ENCODE results near the gene AFAP1L2.

Gene AFAP1L2

DNA sequence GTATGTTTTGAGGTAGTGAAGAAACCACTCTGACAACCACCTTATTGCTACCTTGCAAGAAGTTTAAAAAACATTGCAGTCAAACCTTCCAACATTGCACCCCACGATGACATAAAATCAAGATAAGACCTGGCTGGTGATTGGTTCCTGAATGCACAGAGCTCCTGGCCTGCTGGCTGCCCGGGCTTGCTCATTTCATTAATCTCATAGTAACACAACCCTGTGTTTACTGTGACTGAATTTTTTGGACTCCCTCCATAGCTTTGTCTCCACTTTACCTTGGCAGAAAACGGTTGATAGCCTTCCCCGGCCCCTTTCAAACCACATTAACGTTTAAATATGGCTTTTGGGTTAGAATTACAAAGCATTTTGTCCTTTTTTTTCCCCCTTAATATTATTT, 137.8 kb downstream of the AFAP1L2 start:
- DNase-seq (ENCODE audit: low read depth), result no peak

GRCh38 chr10:114265392-114266053, 138.8 kb downstream of the AFAP1L2 start:
- DNase-seq (ENCODE audit: low read depth), result no peak

- DNase-seq (ENCODE audit: low read depth), result no peak
Observed at GRCh38 chr10:114262496-114262895, 141.8 kb downstream of the AFAP1L2 start.

DNA sequence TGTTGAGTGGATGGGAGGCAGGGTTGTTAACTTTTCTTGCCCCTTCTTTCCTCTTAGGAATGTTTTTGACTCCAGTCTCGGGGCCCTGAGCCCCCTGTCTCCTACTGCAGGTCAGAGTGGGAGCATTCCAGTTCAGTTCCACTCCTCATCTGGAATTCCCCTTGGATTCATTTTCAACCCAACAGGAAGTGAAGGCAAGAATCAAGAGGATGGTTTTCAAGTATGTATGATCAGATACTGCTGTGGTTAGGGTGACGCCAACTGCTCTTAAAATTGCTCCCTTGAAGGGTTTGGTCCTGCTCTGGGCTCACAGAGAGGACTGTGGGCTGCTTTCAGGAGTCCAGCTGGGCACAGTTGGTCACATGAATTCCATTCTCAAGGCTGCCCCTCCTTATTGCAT, 143.2 kb downstream of the AFAP1L2 start:
- no peak for DNase-seq (ENCODE audit: low read depth)

DNA sequence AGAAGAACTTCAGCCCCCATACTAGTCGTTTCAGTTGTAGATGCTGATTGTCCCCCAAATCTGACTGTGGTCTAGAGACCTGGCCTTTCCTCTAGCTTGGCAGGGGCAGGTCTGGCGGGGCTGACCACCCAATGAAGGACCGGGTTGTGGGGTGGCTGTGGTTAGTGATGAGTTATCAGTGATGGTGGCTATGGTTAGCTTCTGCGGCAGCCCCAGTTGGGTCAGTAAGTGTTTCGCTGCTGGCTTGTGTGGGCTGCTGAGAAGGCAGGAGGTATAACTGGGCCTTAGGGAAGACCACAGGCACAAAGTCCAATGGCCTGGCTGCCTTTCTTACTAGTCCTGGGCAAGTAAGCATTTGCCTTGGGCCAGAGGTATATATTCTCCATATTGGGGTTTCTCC, 143.9 kb downstream of the AFAP1L2 start:
- no peak for DNase-seq (ENCODE audit: low read depth)

- no peak for DNase-seq (ENCODE audit: low read depth)
Observed at GRCh38 chr10:114259824-114260223, 144.5 kb downstream of the AFAP1L2 start.

DNA sequence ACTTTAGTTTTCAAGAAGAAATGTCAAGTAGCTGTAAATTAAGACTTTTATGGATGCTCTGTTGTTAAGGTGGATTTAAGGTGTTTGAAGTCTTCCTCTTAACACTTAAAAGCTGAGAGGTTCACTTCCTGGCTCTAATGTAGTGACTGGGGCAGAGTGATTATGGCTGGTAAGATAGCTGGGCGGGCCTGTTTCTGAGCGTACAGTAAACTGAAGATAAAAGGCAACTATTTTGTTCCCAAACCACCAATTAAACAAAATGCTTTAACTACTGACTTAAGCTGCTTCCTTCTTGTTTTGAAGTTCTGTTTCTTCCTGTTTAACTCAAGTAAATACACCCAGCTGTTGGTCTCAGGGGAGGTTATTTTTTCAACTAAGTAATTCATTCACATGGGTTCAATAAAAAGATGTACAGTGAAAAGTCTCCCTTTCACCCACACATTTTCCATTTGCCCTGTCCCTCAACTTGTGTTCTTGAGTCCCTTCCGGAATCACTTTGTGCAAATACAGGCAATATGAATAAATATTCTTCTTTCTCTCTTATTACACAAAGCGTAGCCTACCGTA, 145.9 kb downstream of the AFAP1L2 start:
- DNase-seq (ENCODE audit: low read depth), result no peak

- DNase-seq (ENCODE audit: low read depth), result no peak
Observed at GRCh38 chr10:114257498-114257897, 146.8 kb downstream of the AFAP1L2 start.

DNA sequence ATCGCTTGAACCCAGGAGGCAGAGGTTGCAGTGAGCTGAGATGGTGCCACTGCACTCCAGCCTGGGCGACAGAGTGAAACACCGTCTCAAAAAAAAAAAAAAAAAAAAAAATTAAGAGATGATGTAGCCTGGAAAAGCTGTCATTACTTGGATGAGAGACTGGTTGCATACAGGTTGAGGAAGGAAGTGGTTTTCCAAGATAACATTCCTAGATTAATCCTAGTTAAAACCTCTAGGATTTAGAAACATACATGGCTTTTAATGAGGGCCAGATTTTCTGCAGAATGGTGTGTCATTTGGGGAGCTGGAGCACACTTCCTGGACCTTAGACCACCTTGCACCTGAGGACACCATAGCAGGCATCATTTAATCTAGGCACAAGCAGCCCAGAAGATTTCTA, 147.5 kb downstream of the AFAP1L2 start:
- no peak for DNase-seq (ENCODE audit: low read depth)

DNA sequence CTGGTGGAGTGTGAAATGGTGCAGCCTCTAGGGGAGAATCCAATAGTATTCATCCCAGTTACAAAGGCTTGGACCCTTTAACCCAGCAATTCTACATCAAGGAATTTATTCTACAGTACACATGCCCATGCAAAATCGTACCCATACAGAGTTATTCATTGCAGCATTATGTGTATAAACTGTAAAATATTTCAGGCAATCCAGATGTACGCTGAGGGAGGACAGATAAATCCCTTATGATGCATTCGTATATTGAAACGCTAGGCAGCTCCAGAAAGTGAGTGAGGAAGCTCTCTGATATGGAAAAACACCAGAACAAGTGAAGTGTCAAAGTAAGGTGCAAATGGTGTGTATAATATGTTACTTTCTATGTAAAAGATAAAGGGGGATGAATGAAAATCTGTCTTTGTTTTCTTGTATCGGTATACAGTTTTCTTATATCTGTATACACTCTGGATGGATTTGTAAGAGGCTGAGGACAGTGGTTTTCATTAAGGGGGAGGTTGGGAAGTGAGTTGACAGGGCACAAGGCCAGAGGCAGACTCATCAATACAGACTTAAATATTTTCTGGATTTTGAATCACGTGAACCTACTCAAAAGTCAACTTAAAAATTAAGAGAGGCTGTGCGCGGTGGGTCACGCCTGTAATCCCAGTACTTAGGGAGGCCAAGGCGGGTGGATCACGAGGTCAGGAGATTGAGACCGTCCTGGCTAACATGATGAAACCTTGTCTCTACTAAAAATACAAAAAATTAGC, 148.1 kb downstream of the AFAP1L2 start:
- no peak for DNase-seq (ENCODE audit: low read depth)

DNA sequence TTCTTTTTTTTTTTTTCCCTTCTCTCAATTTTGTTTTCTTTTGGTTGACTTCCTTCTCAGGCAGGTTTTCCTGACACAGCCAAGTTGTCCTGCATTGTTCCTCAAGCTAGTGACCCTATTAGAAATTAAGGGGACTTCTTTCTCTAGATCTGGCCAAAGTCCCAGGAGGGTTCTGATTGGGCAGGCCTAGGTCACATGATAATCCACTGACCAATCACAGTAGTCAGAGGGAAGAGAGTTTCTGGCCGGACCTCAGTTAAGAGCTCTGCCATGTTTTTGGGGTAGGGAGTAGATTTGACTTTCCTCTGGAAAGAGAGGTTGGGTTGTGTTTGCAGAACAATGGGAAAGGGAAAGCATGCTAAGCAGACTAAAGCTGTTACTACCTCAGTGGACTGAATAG, 149.1 kb downstream of the AFAP1L2 start:
- DNase-seq (ENCODE audit: low read depth), result no peak

DNA sequence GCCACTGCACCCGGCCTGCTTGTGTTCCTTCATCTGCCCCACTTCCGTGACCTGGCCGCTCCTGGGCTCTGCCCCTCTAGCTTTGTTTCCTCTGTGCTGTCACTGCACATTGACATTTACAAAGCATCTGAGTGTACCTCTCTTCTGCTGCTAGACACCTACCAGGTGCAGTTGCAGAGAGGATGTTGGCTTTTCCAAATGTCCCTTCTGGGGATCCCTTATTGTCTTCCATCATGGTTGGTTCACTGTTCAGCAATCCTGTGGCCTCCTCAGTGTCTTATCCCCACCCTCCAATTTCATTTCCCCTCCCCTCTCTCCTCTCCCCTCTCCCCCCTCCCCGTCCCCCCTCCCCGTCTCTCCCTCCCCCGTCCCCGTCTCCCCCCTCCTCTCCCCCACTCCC, 151.4 kb downstream of the AFAP1L2 start:
- DNase-seq (ENCODE audit: low read depth), result no peak

- DNase-seq (ENCODE audit: low read depth), result no peak
Observed at GRCh38 chr10:114252092-114252491, 152.2 kb downstream of the AFAP1L2 start.

GRCh38 chr10:114250716-114251115, 153.6 kb downstream of the AFAP1L2 start:
- DNase-seq (ENCODE audit: low read depth), result no peak

- no peak for DNase-seq (ENCODE audit: low read depth)
Observed at GRCh38 chr10:114250236-114250635, 154.1 kb downstream of the AFAP1L2 start.

- DNase-seq (ENCODE audit: low read depth), result no peak
Observed at GRCh38 chr10:114246679-114247305, 157.5 kb downstream of the AFAP1L2 start.

GRCh38 chr10:114245121-114245791, 159.0 kb downstream of the AFAP1L2 start:
- no peak for DNase-seq (ENCODE audit: low read depth)

Data from stimulated activated CD8-positive, alpha-beta memory T cell treated with anti-CD3 and anti-CD28 coated beads, Interleukin-7, amount 100 ng/mL, for 24 hours (primary cell).